Renal cortex interstitium (tissue), 11 donors: ENCODE measurements around the gene FAF1. TPM values are rescaled to one million over a fixed set of nuclear protein-coding genes. Genes with fewer than 3 reads are reported as not detected.

Source experiments
- DNase-seq, 11 donors: peaks; one replicate each; pipeline ENCODE4 v3.0.0-alpha.2; 2013; ENCODE audit warnings: low read depth in 9 of 11, low spot score in 4 of 11; ENCODE audit errors: extremely low read depth in 1 of 11
- polyA plus RNA-seq, 3 donors: library from polyadenylated mRNA; unstranded; fragments of 120-200 nt; gene quantifications; one replicate each; pipeline ENCODE4 v1.2.1, GENCODE V29; 2013; ENCODE audit not compliant: insufficient read length in 3 of 3

Gene FAF1
- polyA plus RNA-seq, 3 donors: 52.6 to 71.8 (median 65.6) TPM

DNA sequence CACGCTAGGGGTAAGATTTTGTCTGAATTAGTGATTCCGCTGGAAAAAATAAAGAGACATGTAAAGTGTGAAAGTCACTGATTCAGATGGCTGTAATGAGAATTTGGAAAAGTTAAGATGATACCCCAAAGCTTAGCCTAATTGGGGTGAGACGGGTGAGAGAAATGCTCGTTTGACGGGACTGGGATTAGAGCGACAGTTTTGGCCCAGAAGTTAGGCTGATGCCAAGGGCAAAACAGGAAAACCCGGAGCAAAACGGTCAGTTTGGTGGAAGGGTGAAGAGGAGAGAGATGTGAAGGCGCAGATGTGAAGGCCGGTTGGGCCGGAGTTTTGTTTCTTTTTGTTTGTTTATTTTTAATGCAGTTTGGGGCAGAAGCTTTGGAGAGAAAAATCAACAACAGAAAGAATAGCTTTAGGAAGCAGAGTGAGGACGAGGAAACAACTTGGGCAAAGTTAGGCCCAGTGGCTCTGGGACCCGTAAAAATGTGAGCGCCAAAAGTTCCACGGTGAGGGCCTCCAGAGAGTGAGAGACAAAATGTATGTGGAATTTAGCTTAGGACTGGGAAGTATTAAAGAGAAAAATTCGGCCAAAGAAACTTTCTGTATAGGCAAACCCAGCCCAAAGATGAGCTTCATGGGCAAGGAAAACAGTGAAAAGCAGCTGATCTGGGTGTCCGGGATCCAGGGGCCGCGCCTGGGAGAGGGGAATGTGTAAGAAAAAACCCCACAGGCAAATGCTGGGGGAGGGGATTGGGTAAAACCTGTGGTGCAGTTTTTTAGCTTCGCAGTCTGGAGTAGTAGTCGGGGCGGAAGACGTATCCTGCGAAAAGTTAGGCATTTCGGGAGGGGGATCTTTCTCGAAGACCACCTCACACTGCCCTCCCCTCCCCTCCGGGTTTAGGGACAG is 538.0 kb downstream of the FAF1 start:
- no peak for DNase-seq

DNA sequence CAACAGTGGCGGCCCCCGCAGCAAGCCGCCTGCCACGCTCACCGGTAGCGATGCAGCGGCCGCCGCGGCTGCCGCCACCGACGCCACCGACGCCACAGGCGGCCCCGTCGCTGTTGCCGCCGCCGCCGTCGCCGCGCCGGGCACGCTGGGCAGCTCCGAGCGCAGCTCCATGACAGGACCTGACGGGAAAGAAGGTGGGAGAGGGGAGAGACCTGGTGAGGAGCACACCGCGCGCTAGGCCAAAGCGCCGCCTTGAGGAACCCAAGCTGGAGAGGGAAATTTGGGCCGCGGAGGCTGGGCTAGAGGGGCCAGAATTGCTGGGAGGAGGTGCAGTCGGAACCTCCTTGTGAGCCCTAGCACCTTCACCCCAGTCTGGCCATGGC is 538.7 kb downstream of the FAF1 start:
- DNase-seq: no peak

DNA sequence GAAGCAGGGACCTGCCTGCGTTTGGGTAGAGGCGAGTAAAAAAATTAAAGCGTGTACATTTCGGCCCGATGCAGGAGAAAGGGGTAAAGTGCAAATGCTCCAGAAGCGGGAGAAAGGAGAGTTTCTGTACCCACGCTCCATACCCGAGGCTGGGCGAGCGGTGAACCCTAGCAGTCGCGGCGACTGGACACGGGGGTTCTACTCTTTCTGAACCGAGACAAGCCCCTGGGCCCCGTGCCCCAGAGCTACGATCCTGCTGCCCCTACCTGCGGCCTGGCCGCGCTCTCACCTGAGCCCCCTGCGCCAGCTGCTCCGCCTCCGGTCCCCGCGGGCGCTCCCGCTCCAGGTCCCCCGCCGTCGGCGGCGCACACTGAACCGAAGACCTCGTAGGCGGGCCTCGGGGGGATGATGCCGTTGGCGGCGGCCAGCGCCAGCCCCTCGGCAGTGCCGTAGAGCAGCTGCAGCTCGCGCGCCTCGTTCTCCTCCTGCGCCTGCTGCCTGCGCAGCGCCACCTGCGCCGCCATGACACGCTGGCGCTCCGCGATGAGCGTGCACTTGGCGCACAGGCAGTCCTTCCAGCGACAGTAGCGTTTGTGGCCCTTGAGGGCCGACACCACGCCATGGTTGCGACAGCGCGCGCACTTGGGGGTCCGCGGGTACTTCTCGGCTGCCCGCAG is 539.2 kb downstream of the FAF1 start:
- DNase-seq: peak in 1 of 11 donors; percentile 7

DNA sequence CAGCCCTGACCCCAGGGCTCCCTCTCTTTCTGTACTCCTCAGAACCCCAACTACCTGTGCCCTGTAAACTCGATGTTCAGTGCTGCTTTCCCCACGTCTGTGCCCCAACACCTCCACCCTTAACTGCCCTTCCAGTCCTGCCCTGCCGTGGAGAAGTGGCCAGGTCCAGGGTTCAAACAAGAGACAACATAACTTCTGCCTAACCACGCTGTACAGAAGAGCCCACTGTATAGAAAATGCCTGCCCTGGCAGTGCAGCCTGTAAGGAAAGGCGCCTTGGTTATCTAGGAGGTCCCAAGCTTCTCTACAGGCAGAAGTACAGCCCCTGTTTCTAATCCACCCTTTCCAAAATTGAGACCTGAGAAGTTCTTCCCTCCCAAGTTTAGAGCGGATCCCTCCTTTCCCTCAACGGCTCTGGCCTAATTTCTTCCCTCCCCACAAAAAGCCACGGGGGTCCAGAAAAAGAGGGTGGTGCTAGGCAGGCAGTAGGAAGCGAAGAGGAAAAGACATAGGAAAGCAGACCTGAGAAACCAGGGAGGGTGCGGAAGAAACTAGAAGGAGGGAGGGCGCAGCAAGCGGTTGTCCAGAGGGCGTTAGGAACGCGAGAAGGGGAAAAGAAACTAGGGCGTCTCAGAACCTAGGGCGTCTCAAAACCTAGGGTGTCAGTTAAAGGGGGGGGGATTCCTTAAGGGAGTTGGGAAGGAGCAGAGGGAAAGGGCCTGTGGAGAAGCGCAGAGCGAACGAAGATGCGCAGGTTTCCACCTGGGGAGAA is 540.0 kb downstream of the FAF1 start:
- DNase-seq: no peak

DNA sequence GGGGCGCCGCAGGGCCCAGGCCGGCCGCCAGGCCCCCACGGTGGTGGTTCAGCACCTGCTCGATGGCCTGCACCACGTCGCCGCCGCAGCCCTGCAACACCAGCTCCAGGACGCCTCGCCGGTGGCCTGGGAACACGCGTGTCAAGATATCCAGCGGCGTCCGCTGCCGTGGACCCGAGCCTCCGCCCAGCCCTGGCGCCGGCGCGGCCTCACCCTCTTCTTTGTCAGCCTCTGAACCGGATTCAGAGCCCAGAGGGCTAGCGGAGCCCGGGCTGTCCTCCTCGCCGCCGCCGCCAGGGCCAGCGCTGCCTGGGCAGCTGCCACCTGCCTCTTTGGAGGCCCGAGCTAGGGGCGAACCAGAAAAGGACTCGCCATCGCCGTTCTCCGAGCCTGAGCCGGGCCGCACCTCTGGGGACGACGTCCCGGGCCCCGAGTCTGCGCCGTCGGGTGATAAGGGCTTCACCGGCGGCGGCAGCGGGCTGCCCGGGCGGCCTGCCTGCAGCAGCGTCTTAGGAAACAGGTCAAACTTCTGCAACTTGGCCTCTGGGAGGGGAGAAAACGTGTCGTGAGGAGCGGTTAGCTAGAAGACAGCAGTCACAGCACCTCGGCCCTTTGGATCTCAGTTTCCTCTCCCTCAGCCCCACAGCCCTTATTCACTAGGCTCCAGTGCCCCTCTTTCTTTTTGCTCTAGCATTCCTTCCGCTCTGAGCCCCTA is 540.7 kb downstream of the FAF1 start:
- no peak for DNase-seq

DNA sequence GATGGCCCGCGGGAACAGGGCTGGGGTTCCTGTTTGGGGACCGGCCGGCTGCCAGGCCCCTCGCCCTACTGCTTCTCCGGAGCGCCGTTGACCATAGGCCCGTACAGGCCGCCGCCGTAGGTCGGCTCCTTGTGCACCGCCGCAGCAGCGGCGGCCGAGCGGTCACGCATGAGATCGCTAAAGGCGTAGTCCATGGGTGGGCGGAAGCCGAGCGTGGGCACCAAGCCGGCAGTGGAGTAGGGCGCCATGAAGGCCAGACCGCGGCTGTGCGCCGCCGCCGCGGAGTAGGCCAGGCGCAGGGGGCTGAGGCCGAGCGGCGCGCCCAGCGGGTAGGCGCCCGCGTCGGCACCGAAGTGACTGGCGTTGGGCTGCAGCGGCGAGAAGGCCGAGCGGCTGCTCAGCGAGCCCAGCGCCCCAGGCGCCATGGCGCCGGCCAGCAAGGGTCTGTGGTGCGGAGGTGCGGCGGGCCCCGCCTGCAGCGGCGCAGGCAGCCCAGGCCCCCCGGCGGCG is 541.4 kb downstream of the FAF1 start:
- DNase-seq: peak in 1 of 11 donors; percentile 32

DNA sequence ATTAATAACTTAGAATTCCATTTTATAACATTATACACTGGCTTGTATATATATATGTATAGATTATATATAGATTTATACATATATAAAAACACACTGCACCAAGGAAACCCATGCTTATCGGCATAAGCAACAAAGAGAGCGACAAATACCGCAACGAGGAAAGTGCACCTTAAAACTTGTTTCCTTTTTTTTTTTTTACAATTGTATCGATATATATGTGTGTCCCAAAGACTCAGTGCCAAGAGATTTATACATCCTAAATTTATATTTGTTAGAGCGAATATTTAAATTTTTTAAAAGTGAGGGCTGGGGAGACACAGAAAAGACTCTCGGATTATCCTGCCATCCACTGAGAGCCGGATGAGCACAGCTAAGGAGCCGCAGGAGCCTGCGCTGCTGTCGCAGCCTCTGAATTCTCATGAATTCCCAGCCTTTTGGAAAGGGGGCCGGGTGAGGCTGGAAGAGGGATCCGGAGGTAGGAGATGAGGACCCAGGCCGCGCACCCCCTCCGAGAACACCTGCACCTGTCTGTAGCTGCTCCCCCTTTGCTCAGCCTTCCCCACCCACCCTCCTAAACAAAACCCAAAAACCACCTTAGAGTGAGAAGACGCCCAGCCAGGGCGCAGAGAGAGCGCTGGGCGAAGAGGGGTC is 542.0 kb downstream of the FAF1 start:
- no peak for DNase-seq

DNA sequence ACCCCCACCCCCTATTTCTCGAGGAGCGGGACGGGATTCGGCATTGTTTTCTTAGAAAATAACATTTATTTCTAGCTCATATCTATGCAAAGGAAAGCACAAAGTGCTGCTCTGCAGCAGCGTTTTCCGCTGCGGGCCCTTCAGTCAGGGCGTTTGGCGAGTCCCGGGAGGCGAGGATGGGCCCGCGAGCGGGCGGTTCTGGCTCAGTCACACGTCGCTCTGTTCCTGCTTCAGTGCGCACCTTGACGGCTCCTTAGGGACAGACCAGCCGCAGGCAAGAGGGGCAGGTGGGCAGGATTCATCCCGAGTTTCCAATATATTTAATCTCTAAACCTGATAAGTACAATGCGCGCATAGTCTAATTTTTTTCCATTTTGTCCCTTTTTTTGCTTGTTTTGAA is 542.6 kb downstream of the FAF1 start:
- DNase-seq: no peak

DNA sequence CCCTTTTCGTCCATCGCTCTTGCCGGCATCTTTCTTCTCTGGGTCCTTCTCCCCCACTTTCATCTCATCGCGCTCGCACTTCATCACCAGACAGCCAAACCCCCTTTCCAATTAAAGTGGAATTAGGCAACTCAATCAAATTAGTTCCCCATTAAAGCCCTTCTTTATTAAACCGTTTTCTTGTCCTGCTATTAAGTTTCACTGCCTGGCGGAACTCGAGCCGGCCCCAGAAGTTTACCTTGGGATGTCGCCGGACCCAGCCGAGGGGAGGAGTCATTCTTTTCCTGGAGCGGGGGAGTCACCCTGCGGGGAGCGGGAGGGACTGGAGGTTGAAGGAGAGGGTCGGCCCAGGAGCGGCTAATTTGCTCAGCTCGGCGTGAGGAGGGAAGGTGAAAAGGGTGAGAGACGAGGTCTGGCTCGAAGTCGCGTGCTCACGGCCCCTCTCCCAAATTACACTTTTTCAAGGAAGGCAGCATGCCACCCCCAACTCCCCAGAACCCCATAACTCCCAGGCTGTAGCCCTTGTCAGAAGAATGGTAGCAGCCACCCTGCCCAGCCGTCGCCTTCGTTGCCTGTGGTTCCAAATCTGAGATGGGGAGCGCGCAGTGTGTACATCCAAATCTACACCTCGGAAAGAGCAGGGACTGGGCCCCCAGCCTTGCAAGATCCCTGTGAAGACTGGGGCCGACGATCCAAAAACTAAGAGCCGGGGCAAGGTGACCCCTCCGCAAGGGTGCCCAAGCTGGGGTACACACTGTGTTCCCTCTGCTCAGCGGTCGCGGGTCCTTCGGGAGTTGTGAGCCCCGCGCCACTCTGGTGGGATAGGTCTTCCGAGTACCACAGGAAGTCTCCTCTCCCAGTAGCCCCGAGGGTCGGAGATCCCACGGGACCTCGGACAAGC is 543.3 kb downstream of the FAF1 start:
- DNase-seq: no peak

DNA sequence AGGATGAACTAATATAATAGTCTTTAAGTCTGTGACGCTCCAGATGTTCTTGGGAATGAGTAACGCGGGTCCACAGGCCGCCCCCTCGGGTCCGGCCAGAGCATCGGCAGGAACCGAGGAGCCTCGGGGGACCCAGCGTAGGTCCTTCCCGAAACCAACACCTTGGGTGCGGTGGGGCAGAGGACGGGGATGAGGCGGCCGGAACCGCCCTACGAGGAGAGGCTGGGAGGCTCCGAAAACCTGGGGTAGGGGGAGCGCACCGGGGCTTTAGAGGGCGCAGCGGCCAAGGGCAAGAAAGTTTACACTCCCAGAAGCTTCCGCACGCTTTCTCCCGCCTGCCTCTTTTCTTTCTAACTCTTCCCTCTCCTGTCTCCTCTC is 543.9 kb downstream of the FAF1 start:
- DNase-seq: no peak

DNA sequence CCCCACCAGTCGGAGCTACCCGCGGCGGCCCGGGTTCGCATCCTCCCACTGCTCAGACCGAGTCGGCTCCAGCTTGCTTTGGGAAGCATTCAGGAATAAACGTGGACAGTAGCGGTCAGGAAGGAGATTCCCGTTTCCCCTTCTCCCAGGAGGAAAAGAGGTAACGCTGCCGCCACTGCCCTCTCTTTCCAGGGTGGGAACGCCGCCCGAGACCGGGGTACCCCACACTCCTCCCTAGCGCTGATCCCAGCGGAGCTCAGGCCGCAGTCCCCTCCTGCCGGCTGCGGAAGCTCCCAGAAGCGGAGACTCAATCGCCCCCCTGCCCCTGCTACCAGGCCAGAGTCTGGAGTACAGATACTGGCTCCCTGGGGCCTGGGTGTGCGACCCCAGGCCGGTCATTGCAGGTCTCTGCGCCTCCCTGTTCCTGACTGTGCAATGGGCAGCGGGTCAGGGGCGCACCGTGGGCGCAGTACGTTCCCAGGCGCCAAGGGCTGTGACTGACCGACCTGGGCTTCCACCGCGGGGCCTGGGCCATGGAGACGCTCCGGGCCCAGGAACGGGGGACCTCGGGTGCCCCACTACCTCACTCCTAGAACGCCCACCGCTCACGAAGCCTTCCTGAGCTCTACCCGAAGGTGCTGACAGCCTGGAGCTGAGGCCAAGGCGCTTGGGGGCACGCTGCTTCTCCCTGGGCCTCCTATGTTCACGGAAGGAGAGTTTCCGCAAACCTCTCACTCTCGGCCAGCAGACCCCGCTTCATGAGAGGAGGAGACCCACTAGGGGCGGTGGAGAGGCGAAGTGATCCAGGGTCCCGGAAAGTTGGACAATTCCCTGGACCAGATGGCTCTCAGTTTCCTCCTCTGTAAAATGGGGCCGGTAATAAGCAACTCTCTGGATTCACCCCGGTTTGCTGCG is 544.6 kb downstream of the FAF1 start:
- no peak for DNase-seq

DNA sequence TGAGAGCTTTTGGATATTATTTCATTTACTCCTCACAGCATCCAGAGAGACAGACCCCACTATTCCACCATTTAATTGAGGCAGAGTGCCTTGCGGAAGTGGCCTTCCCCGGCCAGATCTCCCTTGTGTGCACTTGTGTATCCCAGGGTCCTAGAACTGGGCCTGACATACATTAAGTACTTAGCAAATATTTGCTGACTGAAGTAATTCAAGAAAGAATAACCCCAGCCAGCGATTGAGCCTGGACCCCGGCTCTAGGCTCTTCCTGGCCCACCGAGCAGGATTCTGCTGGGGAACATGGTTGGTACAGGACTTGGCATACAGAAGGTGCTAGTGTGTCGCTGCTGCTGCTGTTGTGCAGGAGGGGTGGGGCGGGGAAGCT is 545.2 kb downstream of the FAF1 start:
- no peak for DNase-seq

DNA sequence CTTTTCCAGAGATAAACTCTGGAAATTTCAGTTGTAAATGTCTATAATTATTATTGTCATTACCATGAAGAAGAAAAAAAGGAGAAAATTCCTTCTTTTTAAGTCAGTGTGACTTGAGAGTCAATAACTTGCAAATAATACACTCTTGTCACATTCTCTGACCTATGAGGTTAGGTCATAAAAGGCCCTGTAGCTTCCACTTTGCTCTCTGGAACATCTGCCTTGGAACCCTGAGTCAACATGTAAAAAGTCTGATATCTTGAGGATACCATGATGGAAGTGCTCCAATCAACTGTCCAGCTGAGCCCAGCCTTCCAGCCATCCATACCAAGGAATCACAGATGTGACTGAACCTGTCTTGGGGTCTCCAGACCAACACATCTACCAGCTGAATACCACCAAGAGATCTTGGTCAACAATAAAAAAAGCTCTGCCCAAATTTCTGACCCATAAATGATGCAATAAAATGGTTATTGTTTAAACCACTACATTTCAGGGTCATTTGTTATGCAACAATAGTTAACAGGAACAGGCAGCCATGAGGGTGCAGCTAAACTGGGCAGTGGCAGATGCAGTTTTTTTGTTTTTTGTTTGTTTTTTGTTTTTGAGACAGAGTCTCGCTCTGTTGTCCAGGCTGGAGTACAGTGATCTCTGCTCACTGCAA is 547.1 kb downstream of the FAF1 start:
- no peak for DNase-seq

DNA sequence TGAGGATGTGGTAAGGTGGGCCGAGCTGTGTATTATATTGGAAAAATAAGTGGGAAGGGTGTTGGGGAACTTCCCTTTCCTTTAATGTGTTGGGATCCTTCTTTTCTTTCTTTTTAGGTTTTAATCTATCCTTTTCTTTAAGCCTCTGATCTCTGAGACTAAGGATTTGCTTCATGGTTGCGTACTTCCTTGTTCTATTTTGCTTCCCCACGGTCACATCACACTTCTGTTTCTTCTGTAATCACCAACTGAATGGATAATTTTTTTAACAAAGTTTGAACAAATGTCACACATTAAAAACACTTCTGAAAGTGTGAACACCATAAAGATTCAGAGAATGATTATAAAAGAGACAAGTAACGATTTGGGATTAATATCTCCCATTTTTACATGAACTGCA is 554.3 kb downstream of the FAF1 start:
- no peak for DNase-seq

DNA sequence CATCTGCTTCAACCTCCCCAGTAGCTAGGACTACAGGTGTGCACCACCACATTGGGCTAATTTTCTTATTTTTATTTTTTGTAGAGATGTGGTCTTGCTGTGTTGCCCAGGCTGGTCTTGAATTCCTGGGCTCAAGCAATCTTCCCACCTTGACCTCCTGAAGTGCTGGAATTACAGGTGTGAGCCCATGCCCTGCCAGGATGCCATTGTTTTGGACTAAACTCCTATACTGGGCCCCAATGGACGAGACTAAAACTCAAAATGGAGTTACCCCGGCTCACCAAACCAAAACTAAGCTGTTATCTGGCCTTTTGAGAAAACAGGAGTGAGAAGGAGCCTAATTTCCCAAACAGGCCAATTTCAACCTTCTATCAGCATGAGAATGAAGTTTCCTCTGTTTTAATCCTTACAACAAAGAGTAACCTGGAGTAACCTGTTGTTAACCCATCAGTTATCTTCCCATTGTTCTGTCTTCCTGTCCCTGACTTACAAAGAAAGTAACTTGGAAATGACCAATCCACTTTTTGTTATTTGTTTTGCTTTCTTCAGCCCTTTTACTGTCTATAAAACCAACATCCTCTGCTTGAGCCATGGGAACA is 566.4 kb downstream of the FAF1 start:
- no peak for DNase-seq
